Loucy (cell line): Measurements from ENCODE around the gene VPS26B.
A peak's percentile ranks its signal among the peaks of the same experiment; 100 is the strongest.

Experiments used
- H2AFZ ChIP-seq: fragments of 200-600 bp; sonication (generic); 2 replicates; pipeline ENCODE4 v1.6.0; 2016; ENCODE audit warnings: antibody characterized with exemption, mild to moderate bottlenecking, low read length, moderate library complexity
- H3F3A ChIP-seq: fragments of 200-600 bp; 2 replicates; pipeline ENCODE4 v1.6.0; 2016; ENCODE audit warnings: antibody characterized with exemption, low read depth, mild to moderate bottlenecking
- H3K27me3 ChIP-seq: fragments of 200-600 bp; sonication (generic); 2 replicates; pipeline ENCODE4 v1.6.1; 2014; ENCODE audit warnings: low read length, mild to moderate bottlenecking; ENCODE audit not compliant: insufficient read depth, poor library complexity, severe bottlenecking
- H3K36me3 ChIP-seq: fragments of 200-600 bp; sonication (generic); 2 replicates; pipeline ENCODE4 v1.6.1; 2016; ENCODE audit warnings: low read length; ENCODE audit not compliant: insufficient read depth
- H3K4me1 ChIP-seq: fragments of 200-600 bp; sonication (generic); 2 replicates; pipeline ENCODE4 v1.5.1; 2014; ENCODE audit warnings: low read length, mild to moderate bottlenecking; ENCODE audit not compliant: insufficient read depth, poor library complexity, severe bottlenecking
- H3K4me2 ChIP-seq: fragments of 200-600 bp; sonication (generic); 2 replicates; pipeline ENCODE4 v1.6.0; 2014; ENCODE audit warnings: antibody characterized with exemption, low read length, low read depth, mild to moderate bottlenecking; ENCODE audit not compliant: poor library complexity, severe bottlenecking
- H3K4me3 ChIP-seq: fragments of 200-600 bp; sonication (generic); 2 replicates; pipeline ENCODE4 v1.5.1; 2014; ENCODE audit warnings: low read length, mild to moderate bottlenecking, mixed read lengths; ENCODE audit not compliant: poor library complexity, severe bottlenecking
- H3K79me2 ChIP-seq: fragments of 200-600 bp; sonication (generic); 2 replicates; pipeline ENCODE4 v1.6.1; 2014; ENCODE audit warnings: low read length; ENCODE audit not compliant: insufficient read depth
- H3K9ac ChIP-seq: fragments of 200-600 bp; sonication (generic); 2 replicates; pipeline ENCODE4 v1.6.0; 2014; ENCODE audit warnings: mild to moderate bottlenecking, low read depth, low read length, moderate library complexity; ENCODE audit not compliant: poor library complexity, severe bottlenecking
- H3K9me2 ChIP-seq: fragments of 200-600 bp; sonication (generic); replicated peaks from 2 replicates; pipeline ENCODE4 v1.6.1; 2016; ENCODE audit warnings: low read depth, low read length, mixed read lengths
- H3K9me3 ChIP-seq: fragments of 200-600 bp; sonication (generic); 2 replicates; pipeline ENCODE4 v1.6.1; 2014; ENCODE audit warnings: mild to moderate bottlenecking, antibody characterized with exemption, low read length, low read depth; ENCODE audit not compliant: insufficient read depth
- H4K20me1 ChIP-seq: fragments of 200-600 bp; sonication (generic); 2 replicates; pipeline ENCODE4 v1.6.0; 2014; ENCODE audit warnings: antibody characterized with exemption, low read length, mild to moderate bottlenecking; ENCODE audit not compliant: insufficient read depth, poor library complexity, severe bottlenecking
- CTCF ChIP-seq: fragments of 200-600 bp; sonication (generic); conservative IDR thresholded peaks from 2 replicates; pipeline ENCODE4 v1.5.1; 2014; ENCODE audit warnings: mild to moderate bottlenecking, antibody characterized with exemption, low read length
- EZH2phosphoT487 ChIP-seq: fragments of 200-600 bp; IDR thresholded peaks from 2 replicates; pipeline ENCODE4 v1.6.1; 2018; ENCODE audit warnings: antibody characterized with exemption, mild to moderate bottlenecking, moderate library complexity, borderline replicate concordance

The VPS26B gene

GRCh38 chr11:134230339-134230738 is 5.9 kb downstream of the VPS26B start:
- H3K4me1 ChIP-seq, result peaks cover 68% of the 10 kb centered on the region
- TF ChIP-seq EZH2phosphoT487, result no peak
- TF ChIP-seq CTCF, result no peak
- H2AFZ ChIP-seq, result no peak overlapping the region
- H3F3A ChIP-seq, result no peaks in the 10 kb centered on the region
- peak overlapping the region; percentile 88 for H3K4me2 ChIP-seq
- H3K36me3 ChIP-seq, result peaks cover 5% of the 10 kb centered on the region; the same call in 1 of the 2 replicates
- no peaks in the 10 kb centered on the region for H3K27me3 ChIP-seq
- no peaks in the 10 kb centered on the region for H3K9me3 ChIP-seq
- H3K79me2 ChIP-seq, result peaks cover 71% of the 10 kb centered on the region
- H3K9ac ChIP-seq, result peak overlapping the region; percentile 34
- peaks cover 24% of the 10 kb centered on the region for H4K20me1 ChIP-seq
- no peaks in the 10 kb centered on the region for H3K9me2 ChIP-seq
- peak overlapping the region; percentile 43 for H3K4me3 ChIP-seq

GRCh38 chr11:134231958-134232659 is 7.6 kb downstream of the VPS26B start:
- peaks cover 53% of the 10 kb centered on the region for H3K79me2 ChIP-seq
- H4K20me1 ChIP-seq, result peaks cover 20% of the 10 kb centered on the region
- no peaks in the 10 kb centered on the region for H3K9me2 ChIP-seq

GRCh38 chr11:134233729-134234179 is 9.3 kb downstream of the VPS26B start:
- peaks cover 15% of the 10 kb centered on the region; the same call in 1 of the 2 replicates for H3K36me3 ChIP-seq
- H3F3A ChIP-seq, result no peaks in the 10 kb centered on the region
- no peak overlapping the region for H3K4me2 ChIP-seq
- no peaks in the 10 kb centered on the region for H3K9me2 ChIP-seq
- no peaks in the 10 kb centered on the region for H3K27me3 ChIP-seq
- no peak overlapping the region for H2AFZ ChIP-seq
- H3K4me1 ChIP-seq, result peaks cover 46% of the 10 kb centered on the region
- no peaks in the 10 kb centered on the region for H3K9me3 ChIP-seq
- H4K20me1 ChIP-seq, result peaks cover 19% of the 10 kb centered on the region
- no peak overlapping the region for H3K4me3 ChIP-seq
- no peak overlapping the region for H3K9ac ChIP-seq
- no peak for TF ChIP-seq EZH2phosphoT487
- no peak for TF ChIP-seq CTCF
- peaks cover 44% of the 10 kb centered on the region for H3K79me2 ChIP-seq

More at GRCh38 chr11:134231958-134232659, 7.6 kb downstream of the VPS26B start:
- Histone ChIP-seq H3K27me3 (no peaks in the 10 kb centered on the region), H3K4me3 (no peak overlapping the region), H2AFZ (no peak overlapping the region), H3K4me2 (peak overlapping the region; percentile 41), H3F3A (no peaks in the 10 kb centered on the region), H3K36me3 (peaks cover 15% of the 10 kb centered on the region; the same call in 1 of the 2 replicates), H3K4me1 (peaks cover 55% of the 10 kb centered on the region), H3K9ac (no peak overlapping the region), H3K9me3 (no peaks in the 10 kb centered on the region)
- TF ChIP-seq EZH2phosphoT487 (no peak), CTCF (no peak)
